GM18907 (cell line): ENCODE data around the gene ATP8A1.
"Not testable (repeated sequence)": the region's sequence is repeated elsewhere in the genome, so short reads cannot be mapped to it uniquely, and the experiment has no call there.

Source experiments
- ATAC-seq: cut with Tn5 transposase; IDR thresholded peaks from one replicate; pipeline ENCODE4 v1.9.1; 2021; ENCODE audit warnings: mild to moderate bottlenecking, moderate library complexity; ENCODE audit not compliant: unreplicated experiment

Gene ATP8A1

DNA sequence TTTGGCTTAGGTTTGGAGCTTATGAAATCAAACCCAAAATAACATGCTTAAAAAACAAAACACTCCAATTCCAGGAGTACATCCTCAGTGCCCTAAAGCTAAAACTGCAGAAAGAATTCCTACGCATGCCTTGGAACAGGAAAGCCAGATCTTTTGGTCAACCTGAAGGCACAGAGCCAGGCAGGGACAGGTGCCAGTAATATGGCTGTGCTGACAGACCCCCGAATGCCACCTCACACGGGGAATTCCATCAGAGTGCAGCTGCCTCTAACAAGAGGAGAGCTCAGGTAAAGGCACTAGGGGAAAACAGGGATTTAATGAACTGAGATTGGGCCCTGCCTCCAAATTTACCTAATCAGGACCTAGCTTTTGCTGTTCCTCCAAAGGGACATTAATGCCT lies 182.5 kb downstream of the ATP8A1 start:
- no peak for ATAC-seq

- no peak for ATAC-seq
Observed at GRCh38 chr4:42473071-42473684, 183.7 kb downstream of the ATP8A1 start.

DNA sequence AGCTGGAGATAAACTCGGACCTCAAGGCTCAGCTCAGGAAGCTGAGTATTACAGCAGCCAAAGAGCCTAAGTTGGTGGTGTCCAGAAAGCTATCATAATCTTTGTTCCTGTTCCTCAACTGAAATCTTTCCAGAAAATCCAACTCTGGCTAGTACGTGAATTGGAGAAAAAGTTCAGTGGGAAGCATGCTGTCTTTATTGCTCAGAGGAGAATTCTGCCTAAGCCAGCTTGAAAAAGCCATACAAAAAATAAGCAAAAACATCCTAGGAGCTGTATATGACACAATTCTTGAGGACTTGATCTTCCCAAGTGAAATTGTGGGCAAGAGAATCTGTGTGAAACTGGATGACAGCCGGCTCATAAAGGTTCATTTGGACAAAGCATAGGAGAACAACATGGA lies 185.0 kb downstream of the ATP8A1 start:
- ATAC-seq: no peak

DNA sequence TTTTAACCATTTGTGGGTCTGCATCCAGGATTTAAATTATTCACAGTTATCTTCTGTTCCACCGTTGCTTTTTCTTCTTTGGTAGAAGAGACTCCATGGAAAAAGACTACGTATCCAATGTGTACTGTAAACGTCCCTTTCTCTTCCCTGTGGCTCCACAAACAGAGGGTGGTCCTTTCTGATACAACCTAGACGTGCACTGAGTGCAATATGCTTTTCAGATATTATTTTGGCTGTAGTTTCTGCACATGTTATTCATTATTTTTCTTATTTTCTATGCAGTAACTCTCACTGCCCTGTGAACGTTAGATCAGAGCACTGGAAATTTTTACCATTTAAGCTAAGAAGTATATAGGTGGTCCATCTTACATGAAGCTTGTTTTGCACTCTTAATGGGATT lies 186.9 kb downstream of the ATP8A1 start:
- no peak for ATAC-seq

- ATAC-seq: not testable (repeated sequence)
Observed at GRCh38 chr4:42467777-42468176, 189.1 kb downstream of the ATP8A1 start.

GRCh38 chr4:42466273-42466844 lies 190.5 kb downstream of the ATP8A1 start:
- no peak for ATAC-seq

GRCh38 chr4:42464550-42465094 lies 192.3 kb downstream of the ATP8A1 start:
- no peak for ATAC-seq

- not testable (repeated sequence) for ATAC-seq
Observed at GRCh38 chr4:42461216-42461615, 195.7 kb downstream of the ATP8A1 start.

GRCh38 chr4:42460043-42460442 lies 196.9 kb downstream of the ATP8A1 start:
- ATAC-seq: peak; percentile 97

GRCh38 chr4:42458657-42459056 lies 198.2 kb downstream of the ATP8A1 start:
- ATAC-seq: no peak

DNA sequence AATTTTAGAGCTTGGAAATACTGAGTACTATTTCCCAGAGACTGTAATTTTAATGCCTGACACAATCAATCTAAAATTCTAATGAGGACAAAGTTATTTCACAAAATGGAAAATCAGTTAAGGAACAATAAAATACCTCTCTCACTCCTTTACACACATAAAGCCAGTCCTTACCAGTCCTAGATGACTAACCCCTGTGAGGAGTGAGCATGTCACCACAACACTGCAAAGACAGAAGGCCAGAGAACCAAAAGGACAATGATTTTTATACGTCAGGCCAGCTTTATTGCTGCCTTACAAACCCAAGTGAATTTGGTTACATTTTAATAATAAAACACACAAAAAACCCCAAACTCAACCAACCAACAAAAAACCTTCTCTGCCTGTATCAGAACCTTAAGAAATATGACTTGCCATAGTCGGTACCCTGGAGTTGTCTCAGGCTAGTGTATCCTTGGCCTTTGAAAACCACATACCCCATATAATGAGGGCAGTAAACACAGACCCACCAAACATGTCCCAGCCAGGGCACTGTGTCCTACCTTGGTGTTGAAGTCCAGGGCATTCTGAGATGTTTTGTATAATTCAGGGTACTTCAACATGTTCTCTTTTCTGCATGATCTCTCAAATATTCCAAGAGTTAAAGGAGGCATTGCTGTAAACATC lies 202.0 kb downstream of the ATP8A1 start:
- ATAC-seq: no peak

- peak; percentile 93 for ATAC-seq
Observed at GRCh38 chr4:42453612-42454011, 203.3 kb downstream of the ATP8A1 start.

GRCh38 chr4:42452823-42453222 lies 204.1 kb downstream of the ATP8A1 start:
- peak; percentile 66 for ATAC-seq

GRCh38 chr4:42446823-42447222 lies 210.1 kb downstream of the ATP8A1 start:
- no peak for ATAC-seq

GRCh38 chr4:42445038-42445437 lies 211.9 kb downstream of the ATP8A1 start:
- ATAC-seq: no peak

- ATAC-seq: no peak
Observed at GRCh38 chr4:42442601-42443000, 214.3 kb downstream of the ATP8A1 start.

DNA sequence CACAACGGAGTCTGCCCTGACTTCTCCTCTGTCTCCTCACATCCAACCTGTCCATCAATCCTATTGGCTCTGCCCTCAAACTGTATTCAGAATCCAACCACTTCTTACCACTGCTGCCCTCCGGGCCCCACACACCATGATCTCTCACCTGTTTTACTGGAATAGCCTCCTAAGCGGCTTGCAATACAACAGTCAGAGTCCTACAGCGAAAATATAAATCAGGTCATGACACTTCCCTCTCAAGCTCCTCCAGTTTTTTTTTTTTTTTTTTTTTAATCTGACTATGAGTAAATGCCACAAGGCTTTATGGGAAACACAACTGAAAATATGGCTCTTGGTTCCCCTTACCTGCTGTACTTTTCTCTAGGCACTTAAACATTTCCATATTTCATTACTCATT lies 216.8 kb downstream of the ATP8A1 start:
- no peak for ATAC-seq

DNA sequence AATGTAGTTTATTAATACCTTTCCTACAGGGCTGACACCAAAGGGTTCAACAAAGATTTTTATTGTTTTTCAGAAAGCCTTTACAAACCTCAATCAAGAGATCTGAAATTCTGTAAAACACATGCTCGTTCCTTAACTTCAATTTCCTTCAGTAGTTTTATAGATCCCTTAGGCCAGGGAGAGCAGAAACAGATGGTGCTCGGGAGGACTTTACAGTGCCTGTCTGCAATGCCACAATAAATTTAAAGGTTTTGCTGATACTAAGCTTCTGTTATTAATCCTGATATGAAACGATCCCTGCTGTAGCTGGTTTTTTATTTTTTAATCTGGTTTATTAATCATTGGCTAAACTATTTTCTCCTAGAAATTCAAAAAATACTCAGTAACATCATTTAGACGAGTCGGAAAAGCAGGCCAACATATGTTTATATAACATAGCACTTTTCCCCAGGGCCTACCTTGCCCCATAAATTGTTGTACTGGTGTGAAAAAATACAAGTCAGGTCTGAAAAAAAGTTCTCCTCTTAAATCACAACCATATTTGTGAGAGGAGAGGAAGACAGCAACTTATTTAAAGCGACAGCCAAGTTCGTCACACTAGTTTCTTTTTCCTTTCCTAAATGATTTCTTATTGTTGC lies 219.9 kb downstream of the ATP8A1 start:
- ATAC-seq: no peak

- no peak for ATAC-seq
Observed at GRCh38 chr4:42428036-42428435, 228.9 kb downstream of the ATP8A1 start.

DNA sequence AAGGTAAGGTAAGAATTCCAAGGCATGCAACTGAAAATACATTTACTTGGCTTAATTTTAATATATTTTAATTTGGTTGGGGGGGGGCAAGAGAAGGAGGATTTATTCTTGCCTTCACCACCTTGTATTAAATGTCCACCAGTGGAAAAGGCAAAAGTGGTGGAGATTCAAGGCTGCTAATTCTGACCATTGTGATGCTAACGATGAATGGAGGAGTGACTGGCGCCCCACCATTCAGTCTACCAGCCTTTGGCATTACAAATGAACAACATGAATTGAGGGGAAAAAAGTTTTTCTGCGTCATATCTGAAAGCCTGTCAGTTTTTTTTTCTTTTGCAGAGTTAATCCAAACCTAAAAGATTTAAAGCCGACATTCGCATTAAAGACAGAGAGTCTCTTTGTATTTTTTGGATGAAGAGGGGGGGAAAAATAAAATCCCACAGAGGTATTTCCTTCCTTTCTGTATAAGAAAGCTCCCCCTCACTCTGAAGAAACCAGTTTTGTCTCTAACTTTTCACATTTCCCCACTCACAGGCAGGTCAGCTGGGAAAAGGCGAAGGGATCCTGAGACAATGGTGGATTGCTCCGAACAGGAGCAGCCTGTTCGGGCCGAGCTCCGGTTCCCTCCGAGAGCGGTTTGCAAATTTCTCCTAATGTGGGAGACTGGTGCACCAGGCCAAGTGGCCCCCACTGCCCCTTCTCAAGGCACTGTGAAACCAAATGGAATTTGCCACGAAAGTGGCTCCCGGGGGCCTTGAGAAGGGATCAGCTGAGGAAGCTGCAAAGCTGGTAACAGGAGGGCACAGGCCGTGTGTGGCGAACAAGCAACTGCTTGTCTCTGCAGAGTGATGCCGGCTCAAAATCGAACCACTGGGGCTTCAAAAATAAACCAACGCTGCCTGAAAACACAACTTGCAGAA lies 231.5 kb downstream of the ATP8A1 start:
- no peak for ATAC-seq

GRCh38 chr4:42420140-42420539 lies 236.8 kb downstream of the ATP8A1 start:
- no peak for ATAC-seq
